ENCODE measurements around the gene MZF1. TPM values are rescaled to one million over a fixed set of nuclear protein-coding genes. Genes with fewer than 3 reads are reported as not detected.

The MZF1 gene
- total RNA-seq, 3 donors from 2014 or later: 30.4 to 43.3 (median 36.1) TPM

DNA sequence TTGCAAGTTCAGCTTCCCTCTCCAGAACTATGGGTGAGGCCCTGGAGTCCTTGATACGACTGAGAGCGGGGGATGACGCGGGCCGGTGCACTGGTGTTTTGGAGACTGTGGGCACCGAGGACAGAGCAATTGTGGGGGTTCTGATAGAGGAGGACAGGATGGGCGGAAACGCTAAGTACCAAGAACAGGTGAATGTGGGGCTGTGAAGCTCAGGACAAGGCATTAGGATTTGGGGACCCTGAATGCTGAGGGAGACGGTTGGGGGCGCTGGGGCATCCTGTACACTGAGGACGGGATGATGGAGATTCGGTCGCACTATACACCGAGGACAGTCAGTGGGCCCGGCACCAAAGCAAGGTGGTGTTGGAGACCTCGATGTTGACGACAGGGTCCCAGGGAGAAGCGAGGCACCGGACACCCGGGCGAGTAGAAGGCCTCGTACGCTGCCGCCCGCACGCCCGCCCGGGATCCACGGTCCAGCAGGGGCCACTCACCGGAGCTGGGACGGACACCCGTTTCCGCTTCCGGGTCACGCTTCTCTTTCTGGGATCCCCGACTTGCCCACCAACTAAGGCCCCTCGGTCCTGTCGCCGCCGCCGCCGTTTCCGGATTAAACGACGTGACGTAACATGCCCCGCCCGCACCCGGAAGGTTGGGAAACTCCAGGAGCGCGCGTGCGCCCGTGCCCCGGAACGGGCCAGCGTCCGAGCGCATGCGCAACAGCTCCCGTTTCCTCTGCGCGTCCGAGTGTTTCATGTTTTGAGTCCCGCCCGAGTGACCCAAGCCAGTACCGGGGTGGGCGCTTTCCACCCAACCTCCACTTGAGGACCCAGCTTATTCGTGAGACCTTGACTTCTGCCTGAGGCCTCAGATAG lies 18.4 kb downstream of the MZF1 start, which contains the start of gene CHMP2A:
CHMP2A (minus strand) TSS at position 612 of the 875 bp plus-strand sequence. CDS start 893 bp downstream, outside the sequence.
- H3K36me3 ChIP-seq (ENCODE audit: low read depth): peaks cover 20% of the 10 kb centered on the region
- ATAC-seq (peak; percentile 64), DNase-seq (peak; percentile 99)
- TF ChIP-seq, protein P1, sequence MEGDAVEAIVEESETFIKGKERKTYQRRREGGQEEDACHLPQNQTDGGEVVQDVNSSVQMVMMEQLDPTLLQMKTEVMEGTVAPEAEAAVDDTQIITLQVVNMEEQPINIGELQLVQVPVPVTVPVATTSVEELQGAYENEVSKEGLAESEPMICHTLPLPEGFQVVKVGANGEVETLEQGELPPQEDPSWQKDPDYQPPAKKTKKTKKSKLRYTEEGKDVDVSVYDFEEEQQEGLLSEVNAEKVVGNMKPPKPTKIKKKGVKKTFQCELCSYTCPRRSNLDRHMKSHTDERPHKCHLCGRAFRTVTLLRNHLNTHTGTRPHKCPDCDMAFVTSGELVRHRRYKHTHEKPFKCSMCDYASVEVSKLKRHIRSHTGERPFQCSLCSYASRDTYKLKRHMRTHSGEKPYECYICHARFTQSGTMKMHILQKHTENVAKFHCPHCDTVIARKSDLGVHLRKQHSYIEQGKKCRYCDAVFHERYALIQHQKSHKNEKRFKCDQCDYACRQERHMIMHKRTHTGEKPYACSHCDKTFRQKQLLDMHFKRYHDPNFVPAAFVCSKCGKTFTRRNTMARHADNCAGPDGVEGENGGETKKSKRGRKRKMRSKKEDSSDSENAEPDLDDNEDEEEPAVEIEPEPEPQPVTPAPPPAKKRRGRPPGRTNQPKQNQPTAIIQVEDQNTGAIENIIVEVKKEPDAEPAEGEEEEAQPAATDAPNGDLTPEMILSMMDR (IDR thresholded peaks at IDR 0.05): no peak
- intact Hi-C loops (cut with DNase I, micrococcal nuclease): no loop called here
- peaks cover 19% of the 10 kb centered on the region for H3K4me1 ChIP-seq (ENCODE audit: low read depth)
- H3K9me3 ChIP-seq: no peaks in the 10 kb centered on the region
- H3K4me3 ChIP-seq: peak within 1 kb of the TSS; percentile 62

DNA sequence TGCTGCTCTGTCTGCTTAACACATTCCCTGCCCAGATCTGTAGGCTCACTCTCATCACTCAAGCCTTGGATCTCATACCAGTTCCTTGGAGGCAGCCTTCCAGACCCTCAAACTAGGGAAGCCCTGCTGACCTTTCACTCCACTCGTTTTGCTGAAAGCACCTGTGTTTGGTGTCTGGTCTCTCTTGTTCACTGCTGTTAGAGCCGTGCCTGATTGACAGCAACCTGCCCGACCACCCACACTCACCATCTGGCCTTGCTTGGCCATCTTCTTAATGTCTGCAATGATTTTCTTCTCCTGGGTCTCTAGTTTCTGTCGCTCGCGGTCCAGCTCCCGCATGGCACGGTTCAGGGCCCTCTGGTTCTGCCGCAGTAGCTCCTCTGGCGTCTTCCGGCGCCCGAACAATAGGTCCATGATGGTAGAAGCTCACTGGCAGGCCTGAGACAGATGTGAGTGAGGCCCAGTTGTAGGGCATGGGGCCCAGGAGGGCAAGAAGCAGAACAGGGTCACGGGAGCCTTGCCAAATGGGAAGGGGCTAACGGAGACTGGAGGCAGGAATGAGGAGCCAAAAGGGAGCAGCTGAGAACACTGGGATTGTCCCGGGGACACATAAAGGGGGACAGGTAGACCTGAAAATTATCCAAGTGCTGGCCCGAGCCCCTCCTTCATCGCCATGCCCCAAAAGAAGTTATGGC lies 19.2 kb downstream of the MZF1 start:
- TF ChIP-seq, protein P1 (IDR thresholded peaks at IDR 0.05): no peak
- intact Hi-C loops (cut with DNase I, micrococcal nuclease): no loop called here
- Histone ChIP-seq H3K36me3 (ENCODE audit: low read depth) (peaks cover 28% of the 10 kb centered on the region), H3K9me3 (no peaks in the 10 kb centered on the region), H3K4me3 (peak overlapping the region; percentile 62), H3K4me1 (ENCODE audit: low read depth) (peaks cover 18% of the 10 kb centered on the region)
- DNase-seq (peak in 2 of 3 donors; percentile 41 to 64), ATAC-seq (no peak)

DNA sequence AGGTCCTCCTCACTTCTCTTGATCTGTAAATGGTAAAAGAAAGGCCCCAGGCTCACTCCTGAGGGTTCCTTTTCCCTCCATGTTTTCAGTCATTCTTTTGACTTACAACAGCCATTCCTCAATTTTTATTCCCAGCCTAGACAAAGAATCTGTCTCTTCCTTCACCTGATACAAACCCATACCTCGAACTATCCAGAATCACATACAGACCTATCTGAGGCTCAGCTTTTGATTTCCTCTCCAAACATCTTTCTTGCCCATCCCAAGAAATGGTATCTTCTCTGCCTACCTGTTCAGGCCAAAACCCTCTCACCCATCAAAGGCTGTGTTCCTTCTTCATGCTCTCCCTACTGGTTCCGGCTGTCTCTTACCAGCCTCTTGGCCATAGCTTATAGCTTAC lies 20.5 kb downstream of the MZF1 start:
- ATAC-seq: no peak

DNA sequence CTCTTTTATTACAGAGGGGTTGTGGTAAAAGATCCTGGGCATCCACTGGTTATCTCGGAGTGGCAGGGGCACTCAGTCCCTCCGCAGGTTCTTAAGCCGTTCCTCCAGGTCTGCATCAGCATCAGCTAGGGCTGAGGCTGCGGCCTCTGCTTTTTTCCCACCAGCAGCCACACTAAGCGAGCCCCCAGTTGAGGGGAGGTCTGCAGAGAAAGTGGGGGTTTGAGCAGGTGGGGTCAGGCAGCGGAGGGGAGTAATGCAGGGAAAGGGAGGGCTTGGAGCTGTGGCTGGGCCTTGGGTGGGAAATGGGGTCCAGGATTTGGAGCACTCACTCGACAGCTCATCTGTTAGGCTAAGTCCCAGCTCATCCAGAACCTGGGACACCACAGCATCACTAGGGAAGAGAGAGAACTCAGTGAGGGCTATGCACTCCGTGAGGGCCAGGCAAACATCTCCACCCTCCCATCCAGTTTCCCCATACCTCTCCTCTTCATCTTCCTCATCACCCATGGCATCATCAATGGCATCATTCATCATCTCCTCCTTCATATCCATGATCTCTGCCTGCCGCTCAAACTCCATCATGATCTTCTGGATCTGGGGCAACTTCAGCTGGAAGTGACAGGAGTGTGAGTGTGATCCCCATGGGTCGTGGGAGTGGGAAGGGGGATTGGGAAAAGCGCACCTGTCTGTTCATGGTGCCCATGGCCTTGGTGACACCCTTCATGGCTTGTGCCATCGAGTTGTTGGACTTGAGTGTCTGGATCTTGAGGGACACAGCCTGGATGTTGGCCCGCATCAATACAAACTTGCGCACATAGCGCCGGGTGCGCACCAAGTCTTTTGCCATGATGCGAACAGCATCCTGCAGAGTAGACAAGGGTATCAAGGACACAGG lies 21.3 kb downstream of the MZF1 start:
- DNase-seq (no peak), ATAC-seq (no peak)
- intact Hi-C loops (cut with DNase I, micrococcal nuclease): no loop called here
- H3K36me3 ChIP-seq (ENCODE audit: low read depth): peaks cover 39% of the 10 kb centered on the region
- H3K4me1 ChIP-seq (ENCODE audit: low read depth): peaks cover 12% of the 10 kb centered on the region
- no peaks in the 10 kb centered on the region for H3K9me3 ChIP-seq
- TF ChIP-seq, protein P1 (IDR thresholded peaks at IDR 0.05): no peak
- H3K4me3 ChIP-seq: no peak overlapping the region

More for the DNA sequence above, 20.5 kb downstream of the MZF1 start:
- H3K4me3 ChIP-seq: no peak overlapping the region
- peaks cover 18% of the 10 kb centered on the region for H3K4me1 ChIP-seq (ENCODE audit: low read depth)
- no peaks in the 10 kb centered on the region for H3K9me3 ChIP-seq
- DNase-seq: no peak
- peaks cover 35% of the 10 kb centered on the region for H3K36me3 ChIP-seq (ENCODE audit: low read depth)
- TF ChIP-seq, protein P1 (IDR thresholded peaks at IDR 0.05): no peak
- intact Hi-C loops (cut with DNase I, micrococcal nuclease): no loop called here

DNA sequence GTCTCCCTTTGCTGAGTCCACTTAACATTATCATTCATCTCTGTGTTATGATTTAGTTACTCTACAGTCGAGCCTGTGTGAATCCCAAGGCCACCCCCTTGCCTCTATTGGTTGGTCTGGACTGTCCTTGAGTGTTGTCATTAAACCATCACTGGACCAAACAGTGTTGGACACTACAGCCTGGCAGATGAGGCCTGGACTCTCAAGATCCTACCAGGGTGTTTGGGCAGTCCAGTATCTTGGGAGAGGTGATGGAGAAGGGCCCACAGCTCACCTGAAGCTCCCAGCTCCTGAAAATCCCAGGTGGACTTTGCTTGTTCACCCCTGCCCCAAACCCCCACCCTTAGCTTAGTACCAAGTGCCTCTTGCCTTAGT lies 22.0 kb downstream of the MZF1 start:
- peaks cover 39% of the 10 kb centered on the region for H3K36me3 ChIP-seq (ENCODE audit: low read depth)
- no peak for ATAC-seq
- intact Hi-C loops (cut with DNase I, micrococcal nuclease): no loop called here
- peaks cover 19% of the 10 kb centered on the region for H3K4me1 ChIP-seq (ENCODE audit: low read depth)
- no peaks in the 10 kb centered on the region for H3K9me3 ChIP-seq
- H3K4me3 ChIP-seq: no peak overlapping the region
- no peak for DNase-seq
- TF ChIP-seq, protein P1 (IDR thresholded peaks at IDR 0.05): no peak
